Peyer's patch (tissue), 4 donors: ENCODE data around the gene RBBP6. TPM values are rescaled to one million over a fixed set of nuclear protein-coding genes. Genes with fewer than 3 reads are reported as not detected.

ENCODE experiments used
- DNase-seq, 3 donors: peaks; one replicate each; pipeline ENCODE4 v3.0.0-alpha.2; 2017 to 2019
- H3K27ac ChIP-seq, 4 donors: fragments of 200-600 bp; sonication (generic); one replicate each; pipeline ENCODE4 v1.5.1; 2016 to 2019
- H3K27me3 ChIP-seq, 2 donors: fragments of 200-600 bp; sonication (generic); one replicate each; pipeline ENCODE4 v1.5.1; 2019
- H3K36me3 ChIP-seq, 3 donors: fragments of 200-600 bp; sonication (generic); one replicate each; pipeline ENCODE4 v1.5.1; 2016 to 2019
- H3K4me1 ChIP-seq, 4 donors: fragments of 200-600 bp; sonication (generic); one replicate each; pipeline ENCODE4 v1.5.1; 2016 to 2019
- H3K4me3 ChIP-seq, 4 donors: fragments of 200-600 bp; sonication (generic); 1 replicate in 3 of 4; 2 replicates in 1 of 4; pipeline ENCODE4 v1.5.1; 2016 to 2019; ENCODE audit warnings: mild to moderate bottlenecking in 1 of 4
- H3K9me3 ChIP-seq, 4 donors: fragments of 200-600 bp; sonication (generic); one replicate each; pipeline ENCODE4 v1.5.1; 2016 to 2019; ENCODE audit warnings: mild to moderate bottlenecking in 1 of 4
- POLR2A ChIP-seq, 2 donors: fragments of 450-650 bp; IDR thresholded peaks; one replicate each; pipeline ENCODE4 v1.5.1; 2017; ENCODE audit warnings: antibody characterized with exemption in 2 of 2, mild to moderate bottlenecking in 2 of 2, moderate library complexity in 2 of 2
- total RNA-seq, 4 donors: library from RNA; depleted of rRNA; stranded (reverse); fragments of >200 nt; gene quantifications; one replicate each; pipeline ENCODE4 v1.1.0, GENCODE V29; 2016
- TF ChIP-seq, protein P1 (sequence below), 6 experiments: fragments of 450-650 bp in 4 of 6; fragments of 200-600 bp in 2 of 6; sonication (generic) in 1 of 6; IDR thresholded peaks; one replicate each; pipeline ENCODE4 v1.5.1; 2017 to 2019; ENCODE audit warnings: antibody characterized with exemption in 6 of 6, mild to moderate bottlenecking in 3 of 6, moderate library complexity in 1 of 6

The RBBP6 gene
- total RNA-seq, 4 donors from 2014 or later, result 36.4 to 67.9 (median 54.7) TPM

DNA sequence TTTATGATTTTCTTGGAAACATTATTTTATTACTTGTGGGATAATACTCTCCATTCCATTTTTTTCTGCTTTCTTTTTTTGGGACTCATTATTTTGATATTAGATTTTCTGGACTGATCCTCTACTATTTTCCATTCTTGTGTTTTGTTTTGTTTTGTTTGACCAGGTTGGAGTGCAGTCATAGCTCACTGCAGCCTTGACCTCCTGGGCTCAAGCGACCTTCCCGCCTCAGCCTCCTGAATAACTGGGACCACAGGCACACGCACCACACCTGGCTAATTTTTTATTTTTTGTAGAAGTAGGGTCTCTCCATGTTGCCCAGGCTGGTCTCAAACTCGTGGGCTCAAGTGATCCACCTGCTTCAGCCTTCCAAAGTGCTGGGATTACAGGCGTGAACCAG, 44.1 kb downstream of the RBBP6 start:
- no peak for TF ChIP-seq POLR2A (IDR thresholded peaks at IDR 0.05)
- TF ChIP-seq, protein P1, sequence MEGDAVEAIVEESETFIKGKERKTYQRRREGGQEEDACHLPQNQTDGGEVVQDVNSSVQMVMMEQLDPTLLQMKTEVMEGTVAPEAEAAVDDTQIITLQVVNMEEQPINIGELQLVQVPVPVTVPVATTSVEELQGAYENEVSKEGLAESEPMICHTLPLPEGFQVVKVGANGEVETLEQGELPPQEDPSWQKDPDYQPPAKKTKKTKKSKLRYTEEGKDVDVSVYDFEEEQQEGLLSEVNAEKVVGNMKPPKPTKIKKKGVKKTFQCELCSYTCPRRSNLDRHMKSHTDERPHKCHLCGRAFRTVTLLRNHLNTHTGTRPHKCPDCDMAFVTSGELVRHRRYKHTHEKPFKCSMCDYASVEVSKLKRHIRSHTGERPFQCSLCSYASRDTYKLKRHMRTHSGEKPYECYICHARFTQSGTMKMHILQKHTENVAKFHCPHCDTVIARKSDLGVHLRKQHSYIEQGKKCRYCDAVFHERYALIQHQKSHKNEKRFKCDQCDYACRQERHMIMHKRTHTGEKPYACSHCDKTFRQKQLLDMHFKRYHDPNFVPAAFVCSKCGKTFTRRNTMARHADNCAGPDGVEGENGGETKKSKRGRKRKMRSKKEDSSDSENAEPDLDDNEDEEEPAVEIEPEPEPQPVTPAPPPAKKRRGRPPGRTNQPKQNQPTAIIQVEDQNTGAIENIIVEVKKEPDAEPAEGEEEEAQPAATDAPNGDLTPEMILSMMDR (IDR thresholded peaks at IDR 0.05), result no peak
- H3K27me3 ChIP-seq, result no peaks in the 10 kb centered on the region
- H3K9me3 ChIP-seq, result no peaks in the 10 kb centered on the region
- H3K36me3 ChIP-seq, result no peaks in the 10 kb centered on the region
- DNase-seq, result no peak
- no peak overlapping the region for H3K4me3 ChIP-seq
- H3K27ac ChIP-seq, result no peak overlapping the region
- H3K4me1 ChIP-seq, result no peaks in the 10 kb centered on the region

DNA sequence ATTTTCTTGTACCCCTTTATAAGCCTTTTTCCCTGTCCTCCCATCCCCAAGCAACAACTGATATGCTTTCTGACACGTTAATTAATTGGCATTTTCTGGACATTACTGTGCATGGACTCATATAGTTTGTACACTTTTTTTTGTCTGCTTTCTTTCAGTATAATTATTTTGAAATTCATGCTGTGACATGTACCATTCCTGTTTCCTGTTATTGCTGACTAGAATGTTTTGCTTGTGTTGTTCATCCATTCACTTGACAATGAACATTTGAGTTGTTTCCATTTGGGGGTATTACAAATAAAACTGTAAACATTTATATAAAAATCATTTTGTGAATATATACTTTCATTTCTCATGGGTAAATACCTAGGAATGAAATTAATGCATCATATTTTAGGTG, 50.6 kb downstream of the RBBP6 start:
- Histone ChIP-seq H3K27ac (no peak overlapping the region), H3K4me1 (no peaks in the 10 kb centered on the region), H3K9me3 (no peaks in the 10 kb centered on the region), H3K27me3 (no peaks in the 10 kb centered on the region), H3K4me3 (no peak overlapping the region), H3K36me3 (no peaks in the 10 kb centered on the region)
- DNase-seq, result no peak
- TF ChIP-seq, protein P1 (IDR thresholded peaks at IDR 0.05), result no peak
- TF ChIP-seq POLR2A (IDR thresholded peaks at IDR 0.05), result no peak

DNA sequence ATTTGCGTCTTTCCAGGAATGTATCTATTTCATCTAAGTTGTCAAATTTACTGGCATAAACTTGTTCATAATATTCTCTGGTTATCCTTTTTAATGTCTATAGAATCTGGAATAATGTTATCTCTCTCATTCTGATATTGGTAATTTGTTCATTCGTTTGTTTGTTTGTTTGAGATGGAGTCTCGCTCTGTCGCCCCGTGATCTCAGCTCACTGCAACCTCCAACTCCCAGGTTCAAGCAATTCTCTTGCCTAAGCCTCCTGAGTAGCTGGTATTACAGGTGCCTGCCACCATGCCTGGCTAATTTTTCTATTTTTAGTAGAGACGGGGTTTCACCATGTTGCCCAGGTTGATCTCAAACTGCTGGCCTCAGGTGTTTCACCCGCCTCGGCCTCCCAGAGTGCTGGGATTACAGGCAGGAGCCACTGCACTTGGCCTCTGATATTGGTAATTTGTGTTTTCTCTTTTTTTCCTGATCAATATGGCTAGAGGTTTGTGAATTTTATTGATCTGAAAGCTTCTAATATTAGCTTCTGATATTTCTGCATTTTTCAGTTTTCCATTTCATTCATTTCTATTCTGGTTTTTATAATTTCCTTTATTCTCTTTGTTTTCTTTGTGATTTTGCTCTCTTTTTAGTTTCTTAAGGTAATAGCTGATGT, 59.5 kb downstream of the RBBP6 start:
- no peak overlapping the region for H3K27ac ChIP-seq
- H3K27me3 ChIP-seq, result no peaks in the 10 kb centered on the region
- no peak for DNase-seq

GRCh38 chr16:24609417-24609739, 70.0 kb downstream of the RBBP6 start:
- H3K4me3 ChIP-seq, result peak overlapping the region in 1 of 4 donors; percentile 31
- no peak for TF ChIP-seq POLR2A (IDR thresholded peaks at IDR 0.05)
- TF ChIP-seq, protein P1 (IDR thresholded peaks at IDR 0.05), result no peak
- no peaks in the 10 kb centered on the region for H3K9me3 ChIP-seq
- no peak for DNase-seq
- H3K4me1 ChIP-seq, result no peaks in the 10 kb centered on the region
- H3K27me3 ChIP-seq, result no peaks in the 10 kb centered on the region
- H3K36me3 ChIP-seq, result no peaks in the 10 kb centered on the region
- no peak overlapping the region for H3K27ac ChIP-seq

More for the DNA sequence above, 59.5 kb downstream of the RBBP6 start:
- Histone ChIP-seq H3K4me1 (no peaks in the 10 kb centered on the region), H3K9me3 (no peaks in the 10 kb centered on the region), H3K4me3 (no peak overlapping the region), H3K36me3 (no peaks in the 10 kb centered on the region)
- no peak for TF ChIP-seq POLR2A (IDR thresholded peaks at IDR 0.05)
- TF ChIP-seq, protein P1 (IDR thresholded peaks at IDR 0.05), result no peak

GRCh38 chr16:24609740-24610415, 70.5 kb downstream of the RBBP6 start:
- no peak for TF ChIP-seq POLR2A (IDR thresholded peaks at IDR 0.05)
- TF ChIP-seq, protein P1 (IDR thresholded peaks at IDR 0.05), result no peak
- H3K36me3 ChIP-seq, result no peaks in the 10 kb centered on the region
- no peaks in the 10 kb centered on the region for H3K4me1 ChIP-seq
- H3K9me3 ChIP-seq, result no peaks in the 10 kb centered on the region
- no peak overlapping the region for H3K27ac ChIP-seq
- no peaks in the 10 kb centered on the region for H3K27me3 ChIP-seq
- H3K4me3 ChIP-seq, result peak overlapping the region in 2 of 4 donors; percentile 29 to 31
- peak in 2 of 3 donors; percentile 52 to 57 for DNase-seq
